Suprapubic skin (tissue), 4 donors: ENCODE data around the gene ISLR.

ENCODE experiments used
- POLR2A ChIP-seq, 2 donors: fragments of 450-650 bp; IDR thresholded peaks; one replicate each; pipeline ENCODE4 v1.6.1; 2017; ENCODE audit warnings: antibody characterized with exemption in 2 of 2, mild to moderate bottlenecking in 2 of 2, moderate library complexity in 2 of 2
- POLR2AphosphoS5 ChIP-seq, 3 donors: sonication (generic); formaldehyde crosslinking; IDR thresholded peaks; one replicate each; pipeline ENCODE4 v1.6.1; 2017; ENCODE audit warnings: antibody characterized with exemption in 3 of 3

DNA sequence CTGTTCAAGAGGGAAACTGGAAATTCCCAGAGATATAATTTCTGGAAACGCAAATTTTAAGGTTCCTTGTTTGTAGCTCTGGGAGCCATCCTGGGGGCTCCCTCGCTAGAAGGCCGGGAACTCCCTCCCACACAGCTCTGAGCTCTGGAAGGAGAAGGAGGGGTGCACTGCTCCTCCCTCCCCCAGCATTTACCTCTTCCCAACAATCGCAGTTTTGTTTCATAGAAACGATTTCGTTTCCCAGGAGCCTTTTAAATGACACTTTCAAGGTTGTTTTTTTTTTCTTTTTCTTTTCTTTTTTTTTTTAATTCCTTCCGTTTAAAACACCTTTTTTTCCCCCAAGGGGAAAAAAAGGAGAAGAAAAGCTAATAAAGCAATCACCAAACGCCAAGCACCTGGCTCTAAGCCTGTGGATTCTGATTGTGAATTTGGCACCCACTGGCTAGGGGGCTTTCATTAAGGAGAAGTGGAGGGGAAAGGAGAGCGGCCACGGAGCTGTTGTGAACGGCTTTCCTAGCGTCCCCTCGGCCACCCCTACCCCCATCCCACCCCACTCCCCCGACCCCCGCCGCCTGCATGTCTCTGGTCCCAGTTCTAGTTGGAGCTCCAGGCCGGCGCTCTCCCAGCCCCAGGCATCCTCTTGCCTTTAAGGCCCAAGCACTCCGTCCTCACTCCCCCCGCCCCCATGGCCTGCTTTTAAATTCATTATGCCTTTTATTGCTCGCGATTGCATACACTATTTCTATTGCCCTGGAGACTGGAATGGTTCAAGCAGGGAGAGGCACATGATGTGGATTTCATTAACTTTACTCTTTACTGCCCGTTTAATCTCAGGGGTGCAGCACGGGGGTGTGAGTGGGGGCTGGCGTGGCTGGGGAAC lies 49.0 kb downstream of the ISLR start:
- TF ChIP-seq POLR2A (IDR thresholded peaks at IDR 0.05) (no peak), POLR2AphosphoS5 (IDR thresholded peaks at IDR 0.05) (no peak)
